ENCODE results near the gene LHFPL3. TPM values are rescaled to one million over a fixed set of nuclear protein-coding genes. Genes with fewer than 3 reads are reported as not detected.

Gene LHFPL3
- total and polyA plus RNA-seq, 9 donors: 0.04 to 0.53 (median 0.27) TPM; not detected in 4

DNA sequence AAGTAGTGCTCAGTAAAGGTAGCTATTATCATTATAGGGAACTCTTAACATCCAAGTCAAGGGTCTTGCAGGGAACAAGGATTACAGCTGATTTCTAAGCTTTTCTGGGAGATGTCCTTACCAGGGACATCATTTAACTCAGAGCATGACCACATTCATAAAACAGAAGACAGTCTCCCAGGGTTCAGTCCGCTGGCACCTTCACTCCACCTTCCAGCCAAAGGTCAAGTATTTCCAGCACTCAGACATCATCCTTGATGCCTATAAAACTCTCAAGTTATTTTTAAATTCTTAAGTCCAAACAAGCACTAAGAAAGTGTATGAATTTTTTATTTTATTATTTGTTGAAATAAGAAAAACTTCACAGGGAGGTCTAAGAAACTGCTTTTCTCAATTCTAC, 565.9 kb downstream of the LHFPL3 start:
- Histone ChIP-seq H3K4me3 (no peak overlapping the region), H3K27me3 (no peaks in the 10 kb centered on the region), H3K9me3 (no peaks in the 10 kb centered on the region), H3K27ac (no peak overlapping the region), H3K36me3 (no peaks in the 10 kb centered on the region), H3K4me1 (ENCODE audit: insufficient read depth) (no peaks in the 10 kb centered on the region)
- WGBS, 3 donors: 75 to 82% (median 81%) methylated on average over 1 of the region's 1 CpG
- no peak for DNase-seq
- TF ChIP-seq, protein P1, sequence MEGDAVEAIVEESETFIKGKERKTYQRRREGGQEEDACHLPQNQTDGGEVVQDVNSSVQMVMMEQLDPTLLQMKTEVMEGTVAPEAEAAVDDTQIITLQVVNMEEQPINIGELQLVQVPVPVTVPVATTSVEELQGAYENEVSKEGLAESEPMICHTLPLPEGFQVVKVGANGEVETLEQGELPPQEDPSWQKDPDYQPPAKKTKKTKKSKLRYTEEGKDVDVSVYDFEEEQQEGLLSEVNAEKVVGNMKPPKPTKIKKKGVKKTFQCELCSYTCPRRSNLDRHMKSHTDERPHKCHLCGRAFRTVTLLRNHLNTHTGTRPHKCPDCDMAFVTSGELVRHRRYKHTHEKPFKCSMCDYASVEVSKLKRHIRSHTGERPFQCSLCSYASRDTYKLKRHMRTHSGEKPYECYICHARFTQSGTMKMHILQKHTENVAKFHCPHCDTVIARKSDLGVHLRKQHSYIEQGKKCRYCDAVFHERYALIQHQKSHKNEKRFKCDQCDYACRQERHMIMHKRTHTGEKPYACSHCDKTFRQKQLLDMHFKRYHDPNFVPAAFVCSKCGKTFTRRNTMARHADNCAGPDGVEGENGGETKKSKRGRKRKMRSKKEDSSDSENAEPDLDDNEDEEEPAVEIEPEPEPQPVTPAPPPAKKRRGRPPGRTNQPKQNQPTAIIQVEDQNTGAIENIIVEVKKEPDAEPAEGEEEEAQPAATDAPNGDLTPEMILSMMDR (IDR thresholded peaks at IDR 0.05): no peak
- TF ChIP-seq EP300 (IDR thresholded peaks at IDR 0.05): no peak
- intact Hi-C loops (cut with DNase I): no loop called here

DNA sequence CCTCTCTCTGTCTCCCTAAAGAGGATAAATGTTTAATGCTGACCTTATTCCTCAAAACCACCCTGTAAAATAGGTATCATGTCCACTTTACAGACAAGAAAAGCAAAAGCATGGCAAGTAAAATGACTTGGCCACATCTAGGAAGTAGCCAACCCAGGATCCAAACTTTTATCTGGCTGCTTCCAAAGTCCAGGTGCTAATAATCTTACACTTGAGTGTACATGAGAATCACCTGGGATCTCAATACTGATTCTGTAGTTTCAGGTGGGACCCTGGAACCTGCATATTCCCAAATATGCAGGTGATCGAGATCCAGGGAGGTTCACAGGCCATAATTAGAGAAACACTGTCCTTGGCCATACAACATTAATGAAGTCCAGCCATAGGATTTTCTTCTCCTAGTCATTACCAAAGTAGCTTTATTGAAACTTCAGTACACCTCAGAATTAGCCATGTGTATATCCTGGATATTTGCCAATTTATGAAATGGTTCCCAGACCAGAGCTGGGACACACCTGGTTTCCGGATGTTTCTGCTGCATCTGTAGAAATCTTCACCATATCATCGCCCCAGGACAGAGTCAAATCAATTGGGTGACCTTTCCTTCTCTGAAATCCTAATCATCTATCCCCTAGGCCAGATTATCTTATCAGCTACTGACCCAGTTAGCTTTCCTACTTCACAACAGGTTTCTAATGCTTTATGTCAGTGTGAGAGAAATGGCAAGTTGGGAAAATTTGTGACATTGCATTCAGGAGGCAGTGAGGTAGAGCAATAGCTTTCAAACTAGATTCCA, 566.5 kb downstream of the LHFPL3 start:
- Histone ChIP-seq H3K27me3 (no peaks in the 10 kb centered on the region), H3K27ac (no peak overlapping the region), H3K4me3 (no peak overlapping the region), H3K4me1 (ENCODE audit: insufficient read depth) (no peaks in the 10 kb centered on the region), H3K36me3 (no peaks in the 10 kb centered on the region), H3K9me3 (no peaks in the 10 kb centered on the region)
- DNase-seq: no peak
- intact Hi-C loops (cut with DNase I): no loop called here
- WGBS, 3 donors: 76 to 88% (median 86%) methylated on average over 3 of the region's 3 CpGs
- TF ChIP-seq, protein P1 (IDR thresholded peaks at IDR 0.05): no peak
- TF ChIP-seq EP300 (IDR thresholded peaks at IDR 0.05) (no peak), POLR2A (IDR thresholded peaks at IDR 0.05) (no peak)

DNA sequence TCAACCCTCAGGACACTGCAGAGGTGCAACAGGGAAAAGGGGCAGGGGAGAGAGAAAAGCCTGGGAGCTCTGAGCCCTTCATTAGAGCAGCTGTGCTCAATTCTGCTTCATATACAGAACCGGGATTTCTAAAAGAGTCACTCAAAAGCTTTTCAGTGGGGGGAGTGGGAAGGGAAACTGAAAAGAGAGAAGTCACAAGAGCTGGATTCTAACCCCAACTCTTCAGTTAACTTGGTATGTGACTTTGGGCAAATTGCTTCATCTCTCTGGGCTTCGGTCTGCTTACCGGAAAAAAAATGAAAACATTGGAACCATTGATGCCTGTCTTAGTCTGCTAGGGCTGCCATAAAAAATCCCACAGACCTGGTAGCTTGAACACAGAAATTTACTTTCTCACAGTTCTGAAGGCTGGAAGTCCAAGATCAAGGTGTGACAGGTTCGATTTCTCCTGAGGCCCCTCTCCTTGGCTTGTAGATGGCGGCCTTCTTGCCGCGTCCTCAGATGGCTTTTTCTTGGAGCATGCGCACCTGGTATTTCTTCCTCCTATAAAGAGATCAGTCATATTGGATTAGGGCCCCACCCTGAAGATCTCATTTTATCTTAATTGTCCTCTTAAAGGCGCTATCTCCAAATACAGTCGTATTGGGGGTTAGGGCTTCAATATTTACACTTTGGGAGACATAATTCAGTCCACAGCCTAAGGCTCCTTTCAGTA, 567.3 kb downstream of the LHFPL3 start:
- TF ChIP-seq EP300 (IDR thresholded peaks at IDR 0.05) (no peak), POLR2A (IDR thresholded peaks at IDR 0.05) (no peak)
- TF ChIP-seq, protein P1 (IDR thresholded peaks at IDR 0.05): no peak
- no peaks in the 10 kb centered on the region for H3K9me3 ChIP-seq
- intact Hi-C loops (cut with DNase I): no loop called here
- no peaks in the 10 kb centered on the region for H3K27me3 ChIP-seq
- H3K27ac ChIP-seq: no peak overlapping the region
- H3K4me3 ChIP-seq: no peak overlapping the region
- 86 to 91% (median 89%) methylated on average over 10 of the region's 10 CpGs for WGBS, 3 donors
- H3K4me1 ChIP-seq (ENCODE audit: insufficient read depth): no peaks in the 10 kb centered on the region
- no peak for DNase-seq
- no peaks in the 10 kb centered on the region for H3K36me3 ChIP-seq

DNA sequence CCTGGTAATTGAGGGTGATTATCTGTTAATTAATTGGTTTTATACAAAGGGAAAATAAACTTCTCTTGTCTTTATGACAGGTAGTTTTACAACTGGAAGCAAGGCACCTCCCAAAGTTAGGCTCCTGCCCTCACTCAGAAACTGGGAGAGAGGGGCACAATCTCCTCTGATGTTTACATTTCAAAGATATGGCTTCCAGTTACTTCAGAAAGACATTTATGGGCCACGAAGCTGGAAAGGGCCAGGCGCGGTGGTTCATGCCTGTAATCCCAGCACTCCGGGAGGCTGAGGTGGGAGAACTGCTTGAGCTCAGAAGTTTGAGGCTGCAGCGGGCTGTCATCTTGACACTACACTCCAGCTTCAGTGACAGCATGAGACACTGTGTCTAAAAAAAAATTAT, 570.0 kb downstream of the LHFPL3 start:
- Histone ChIP-seq H3K9me3 (no peaks in the 10 kb centered on the region), H3K4me3 (no peak overlapping the region), H3K27ac (no peak overlapping the region), H3K36me3 (no peaks in the 10 kb centered on the region), H3K4me1 (ENCODE audit: insufficient read depth) (no peaks in the 10 kb centered on the region), H3K27me3 (no peaks in the 10 kb centered on the region)
- no peak for DNase-seq
- no peak for TF ChIP-seq EP300 (IDR thresholded peaks at IDR 0.05)
- TF ChIP-seq POLR2A (IDR thresholded peaks at IDR 0.05): no peak
- TF ChIP-seq, protein P1 (IDR thresholded peaks at IDR 0.05): no peak
- intact Hi-C loops (cut with DNase I): no loop called here
- WGBS, 3 donors: 61 to 68% (median 66%) methylated on average over 5 of the region's 5 CpGs
